Progenitor cell of endocrine pancreas (in vitro differentiated cells): ENCODE data around the gene MMEL1. TPM values are rescaled to one million over a fixed set of nuclear protein-coding genes. Genes with fewer than 3 reads are reported as not detected.
"Not testable (repeated sequence)": the region's sequence is repeated elsewhere in the genome, so short reads cannot be mapped to it uniquely, and the experiment has no call there.

Experiments used
- DNase-seq: peaks from one replicate; pipeline ENCODE4 v3.0.0; 2021; ENCODE audit warnings: low spot score; ENCODE audit not compliant: unreplicated experiment
- H3K27ac Mint-ChIP-seq: 2 replicates; pipeline ENCODE4 v1.8.0; 2021; ENCODE audit warnings: mild to moderate bottlenecking, moderate library complexity, mixed read lengths
- H3K27me3 Mint-ChIP-seq: 2 replicates; pipeline ENCODE4 v1.8.0; 2021; ENCODE audit warnings: mixed read lengths
- H3K36me3 Mint-ChIP-seq: 2 replicates; pipeline ENCODE4 v1.8.0; 2022; ENCODE audit warnings: mixed read lengths; ENCODE audit not compliant: insufficient read depth
- H3K4me1 Mint-ChIP-seq: 2 replicates; pipeline ENCODE4 v1.8.0; 2021; ENCODE audit warnings: low read depth, mixed read lengths
- H3K4me3 Mint-ChIP-seq: 2 replicates; pipeline ENCODE4 v1.8.0; 2021; ENCODE audit warnings: low read depth, mild to moderate bottlenecking, moderate library complexity, mixed read lengths
- H3K9me3 Mint-ChIP-seq: 2 replicates; pipeline ENCODE4 v1.8.0; 2021; ENCODE audit warnings: low read depth, mixed read lengths
- CTCF ChIP-seq: fragments of 200-600 bp; sonication (generic); IDR thresholded peaks from one replicate; pipeline ENCODE4 v1.5.0; 2021; ENCODE audit warnings: antibody characterized with exemption, mild to moderate bottlenecking; ENCODE audit not compliant: unreplicated experiment
- total RNA-seq: library from RNA; stranded (reverse); gene quantifications from 2 replicates; pipeline ENCODE4 v1.2.1, GENCODE V29; 2021

MMEL1 gene
- total RNA-seq, 1 donor from 2014 or later, result 0.93 TPM

- TF ChIP-seq CTCF, result no peak
- H3K27me3 Mint-ChIP-seq, result no peaks in the 10 kb centered on the region
Measured at GRCh38 chr1:2573250-2573920, 59.4 kb downstream of the MMEL1 start.

GRCh38 chr1:2571348-2571747 lies 61.5 kb downstream of the MMEL1 start:
- Mint-ChIP-seq H3K9me3 (peaks cover 14% of the 10 kb centered on the region), H3K36me3 (peaks cover 3% of the 10 kb centered on the region), H3K4me3 (no peak overlapping the region), H3K27ac (no peak overlapping the region), H3K27me3 (no peaks in the 10 kb centered on the region), H3K4me1 (peaks cover 7% of the 10 kb centered on the region)
- DNase-seq, result no peak
- no peak for TF ChIP-seq CTCF

More at GRCh38 chr1:2573250-2573920, 59.4 kb downstream of the MMEL1 start:
- H3K27ac Mint-ChIP-seq, result no peak overlapping the region
- H3K9me3 Mint-ChIP-seq, result peaks cover 14% of the 10 kb centered on the region
- peaks cover 9% of the 10 kb centered on the region for H3K4me1 Mint-ChIP-seq
- H3K36me3 Mint-ChIP-seq, result peaks cover 3% of the 10 kb centered on the region
- DNase-seq, result no peak
- H3K4me3 Mint-ChIP-seq, result no peak overlapping the region

GRCh38 chr1:2570332-2570731 lies 62.5 kb downstream of the MMEL1 start:
- Mint-ChIP-seq H3K4me3 (no peak overlapping the region), H3K27ac (no peak overlapping the region), H3K27me3 (no peaks in the 10 kb centered on the region), H3K9me3 (peaks cover 14% of the 10 kb centered on the region), H3K36me3 (peaks cover 3% of the 10 kb centered on the region), H3K4me1 (peaks cover 3% of the 10 kb centered on the region)
- no peak for DNase-seq
- TF ChIP-seq CTCF, result no peak

- DNase-seq, H3K4me3 Mint-ChIP-seq, H3K27ac Mint-ChIP-seq, H3K4me1 Mint-ChIP-seq, H3K27me3 Mint-ChIP-seq, H3K36me3 Mint-ChIP-seq: not testable (repeated sequence)
- H3K9me3 Mint-ChIP-seq, result peaks cover 14% of the 10 kb centered on the region
Measured at GRCh38 chr1:2569703-2570102, 63.1 kb downstream of the MMEL1 start.

GRCh38 chr1:2569060-2569459 lies 63.8 kb downstream of the MMEL1 start:
- Mint-ChIP-seq H3K27me3 (no peaks in the 10 kb centered on the region), H3K4me3 (no peak overlapping the region), H3K9me3 (peaks cover 14% of the 10 kb centered on the region), H3K4me1 (peaks cover 5% of the 10 kb centered on the region), H3K36me3 (peaks cover 3% of the 10 kb centered on the region), H3K27ac (no peak overlapping the region)
- DNase-seq, result no peak
- TF ChIP-seq CTCF, result no peak

GRCh38 chr1:2568187-2568816 lies 64.5 kb downstream of the MMEL1 start:
- H3K27ac Mint-ChIP-seq, H3K4me3 Mint-ChIP-seq, H3K4me1 Mint-ChIP-seq, H3K9me3 Mint-ChIP-seq, H3K27me3 Mint-ChIP-seq, DNase-seq, H3K36me3 Mint-ChIP-seq: not testable (repeated sequence)
